HepG2 (cell line): ENCODE data around the gene LGI1.

ENCODE experiments used
- MTF1 ChIP-seq: sonication (generic); formaldehyde crosslinking; IDR thresholded peaks from 2 replicates; pipeline ENCODE4 v1.5.0; 2020; ENCODE audit warnings: missing genetic modification reagents
- POLR2AphosphoS5 ChIP-seq: IDR thresholded peaks from 2 replicates; pipeline ENCODE4 v1.6.1; 2012; ENCODE audit warnings: low read depth, low read length
- ZNF607 ChIP-seq: sonication (generic); formaldehyde crosslinking; IDR thresholded peaks from 2 replicates; pipeline ENCODE4 v1.5.1; 2020; ENCODE audit warnings: missing genetic modification reagents, mild to moderate bottlenecking, borderline replicate concordance
- TF ChIP-seq, protein P1 (sequence below): sonication (generic); formaldehyde crosslinking; IDR thresholded peaks from 2 replicates; pipeline ENCODE4 v1.5.0; 2020; ENCODE audit warnings: mild to moderate bottlenecking, missing genetic modification reagents, moderate library complexity

DNA sequence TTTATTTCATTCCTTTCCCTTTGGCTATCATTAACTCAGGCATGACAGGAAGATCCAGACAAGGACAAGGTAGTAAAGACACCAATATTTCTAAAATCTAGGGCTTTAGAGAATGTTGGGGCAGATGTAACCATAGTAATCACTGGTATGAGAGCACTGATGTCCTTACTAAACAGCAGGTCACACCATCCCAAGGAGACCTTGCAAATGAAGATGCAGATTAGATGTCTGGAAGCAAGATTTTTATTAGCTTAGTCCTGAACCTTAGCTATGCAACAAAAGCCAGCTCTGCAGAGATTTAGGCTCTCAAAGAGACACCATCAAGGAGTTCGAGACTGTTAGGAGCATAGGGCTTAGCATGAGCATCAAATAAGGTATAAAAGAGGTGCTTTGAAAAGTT is 31.7 kb upstream of the LGI1 start:
- TF ChIP-seq, protein P1, sequence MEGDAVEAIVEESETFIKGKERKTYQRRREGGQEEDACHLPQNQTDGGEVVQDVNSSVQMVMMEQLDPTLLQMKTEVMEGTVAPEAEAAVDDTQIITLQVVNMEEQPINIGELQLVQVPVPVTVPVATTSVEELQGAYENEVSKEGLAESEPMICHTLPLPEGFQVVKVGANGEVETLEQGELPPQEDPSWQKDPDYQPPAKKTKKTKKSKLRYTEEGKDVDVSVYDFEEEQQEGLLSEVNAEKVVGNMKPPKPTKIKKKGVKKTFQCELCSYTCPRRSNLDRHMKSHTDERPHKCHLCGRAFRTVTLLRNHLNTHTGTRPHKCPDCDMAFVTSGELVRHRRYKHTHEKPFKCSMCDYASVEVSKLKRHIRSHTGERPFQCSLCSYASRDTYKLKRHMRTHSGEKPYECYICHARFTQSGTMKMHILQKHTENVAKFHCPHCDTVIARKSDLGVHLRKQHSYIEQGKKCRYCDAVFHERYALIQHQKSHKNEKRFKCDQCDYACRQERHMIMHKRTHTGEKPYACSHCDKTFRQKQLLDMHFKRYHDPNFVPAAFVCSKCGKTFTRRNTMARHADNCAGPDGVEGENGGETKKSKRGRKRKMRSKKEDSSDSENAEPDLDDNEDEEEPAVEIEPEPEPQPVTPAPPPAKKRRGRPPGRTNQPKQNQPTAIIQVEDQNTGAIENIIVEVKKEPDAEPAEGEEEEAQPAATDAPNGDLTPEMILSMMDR: no peak
- TF ChIP-seq ZNF607: no peak
- no peak for TF ChIP-seq POLR2AphosphoS5
- TF ChIP-seq MTF1 (CRISPR knock-in tag): no peak
